Measurements from ENCODE around the gene TEAD4.

TEAD4 gene

GRCh38 chr12:3003357-3003992 lies 44.3 kb downstream of the TEAD4 start:
- no peak for DNase-seq

GRCh38 chr12:3004655-3005565 lies 45.7 kb downstream of the TEAD4 start:
- no peak for DNase-seq

- DNase-seq: no peak
Measured at GRCh38 chr12:3005736-3006135, 46.5 kb downstream of the TEAD4 start.

GRCh38 chr12:3009780-3010179 lies 50.6 kb downstream of the TEAD4 start:
- DNase-seq: no peak

GRCh38 chr12:3010214-3010930 lies 51.2 kb downstream of the TEAD4 start:
- DNase-seq: no peak

- DNase-seq: no peak
Measured at GRCh38 chr12:3012786-3013185, 53.6 kb downstream of the TEAD4 start.

- DNase-seq: no peak
Measured at GRCh38 chr12:3014641-3015040, 55.4 kb downstream of the TEAD4 start.

- DNase-seq: no peak
Measured at GRCh38 chr12:3015356-3015755, 56.2 kb downstream of the TEAD4 start.

GRCh38 chr12:3016191-3016590 lies 57.0 kb downstream of the TEAD4 start:
- DNase-seq: no peak

GRCh38 chr12:3017281-3017680 lies 58.1 kb downstream of the TEAD4 start:
- DNase-seq: no peak

GRCh38 chr12:3018284-3019004 lies 59.2 kb downstream of the TEAD4 start:
- DNase-seq: no peak

GRCh38 chr12:3019005-3019680 lies 59.9 kb downstream of the TEAD4 start:
- no peak for DNase-seq

GRCh38 chr12:3020399-3020798 lies 61.2 kb downstream of the TEAD4 start:
- DNase-seq: no peak

- no peak for DNase-seq
Measured at GRCh38 chr12:3020850-3021435, 61.7 kb downstream of the TEAD4 start.

GRCh38 chr12:3022411-3022810 lies 63.2 kb downstream of the TEAD4 start:
- no peak for DNase-seq

- no peak for DNase-seq
Measured at GRCh38 chr12:3022961-3023360, 63.8 kb downstream of the TEAD4 start.

GRCh38 chr12:3028108-3028507 lies 68.9 kb downstream of the TEAD4 start:
- no peak for DNase-seq

GRCh38 chr12:3030821-3031429 lies 71.7 kb downstream of the TEAD4 start:
- no peak for DNase-seq

- DNase-seq: no peak
Measured at GRCh38 chr12:3032161-3032560, 73.0 kb downstream of the TEAD4 start.

GRCh38 chr12:3032770-3033538 lies 73.8 kb downstream of the TEAD4 start:
- DNase-seq: no peak

- no peak for DNase-seq
Measured at GRCh38 chr12:3033539-3033867, 74.3 kb downstream of the TEAD4 start.

Data from activated effector memory CD4-positive, alpha-beta T cell treated with Interleukin-2 at 50 U/mL for 16 hours (primary cell).